ENCODE measurements around the gene OTOP2. TPM values are rescaled to one million over a fixed set of nuclear protein-coding genes. Genes with fewer than 3 reads are reported as not detected.

Gene OTOP2
- total and polyA plus RNA-seq, 9 of the 15 experiments (the other 6 are each of a cell fraction or from before 2014, with no cell fraction given), result 0.04 to 0.36 (median 0.14) TPM; not detected in 1

DNA sequence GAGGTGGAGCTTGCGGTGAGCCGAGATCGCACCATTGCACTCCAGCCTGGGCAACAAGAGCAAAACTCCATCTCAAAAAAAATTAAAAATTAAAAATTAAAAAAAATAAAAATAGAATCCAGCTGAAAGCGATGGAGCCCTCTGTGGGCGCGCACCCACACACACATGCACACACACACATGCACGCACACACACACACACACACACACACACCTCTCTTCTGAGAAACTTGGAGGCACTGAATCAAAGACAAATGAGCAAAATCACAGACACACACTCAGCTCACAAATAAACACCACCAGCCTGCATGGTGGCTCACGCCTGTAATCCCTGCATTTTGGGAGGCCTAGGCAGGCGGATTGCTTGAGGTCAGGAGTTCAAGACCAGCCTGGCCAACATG, 21.0 kb upstream of the OTOP2 start:
- no peaks in the 10 kb centered on the region for H3K9me3 ChIP-seq (replicated peaks; ENCODE audit: control insufficient read depth, insufficient read depth, low read depth, low read length)
- intact Hi-C loops (cut with micrococcal nuclease) (no loop called here), in situ Hi-C loops (cut with MboI) (no loop called here)
- ATAC-seq (no peak), DNase-seq (ENCODE audit: extremely low read depth in 1 of 4, low spot score in 3 of 4) (no peak), FAIRE-seq (no peak)
- no peak overlapping the region for H3K27ac ChIP-seq (ENCODE audit: extremely low read depth, low read depth, low read length)
- ChIA-PET POLR2A (no interaction called here), CTCF (ENCODE audit: low intra/inter-chr PET ratio) (interaction anchor here (0.6 kb wide), 1 partner anchor 85 kb away, joined by 5 read pairs; no protein-coding TSS in a partner anchor)
- no peak overlapping the region for H3K9ac ChIP-seq (ENCODE audit: insufficient read depth in 1 of 2, low read depth in 2 of 2, low read length in 2 of 2)
- H4K20me1 ChIP-seq (replicated peaks; ENCODE audit: control insufficient read depth, insufficient read depth, low read length), result 0 out of 2 replicates have a peak, but pooled peaks cover 5% of the 10 kb centered on the region
- no peaks in the 10 kb centered on the region; a peak in 1 of 5 replicates for H3K4me1 ChIP-seq (replicated peaks in 1 of 2; ENCODE audit: control insufficient read depth in 2 of 2, insufficient read depth in 2 of 2, low read length in 2 of 2)
- no peaks in the 10 kb centered on the region for H3K9me1 ChIP-seq (ENCODE audit: control insufficient read depth, insufficient read depth, low read length)
- no peak overlapping the region for H3K4me3 ChIP-seq
- no peak overlapping the region for H3K4me2 ChIP-seq (ENCODE audit: insufficient read depth, low read length)
- H2AFZ ChIP-seq (ENCODE audit: low read depth, low read length), result no peak overlapping the region
- no TSS peak for BruUV-seq (replicated peaks)
- 37% methylated on average over 9 of the region's 9 CpGs for WGBS (ENCODE audit: insufficient coverage, low coverage, missing lambda C conversion rate)
- H3K27me3 ChIP-seq (ENCODE audit: control insufficient read depth in 2 of 2, insufficient read depth in 2 of 2, low read length in 2 of 2), result peaks cover 17 to 39% of the 10 kb centered on the region in 2 experiments; a peak in 4 of 5 replicates
- TF ChIP-seq RBM22 (IDR thresholded peaks at IDR 0.05; ENCODE audit: low read depth, low read length, poor library complexity, severe bottlenecking) (no peak), AFF1 (IDR thresholded peaks at IDR 0.05; ENCODE audit: low read depth in 1 of 2, partially characterized antibody in 2 of 2) (no peak), KDM1A (IDR thresholded peaks at IDR 0.05) (peak; percentile 31 to 41; a peak in 1 of 4 replicates), AFF4 (CRISPR knock-in tag; IDR thresholded peaks at IDR 0.05) (no peak), CREB1 (IDR thresholded peaks at IDR 0.05) (no peak), CREB1 (CRISPR knock-in tag; IDR thresholded peaks at IDR 0.05) (no peak), ZNF398 (CRISPR knock-in tag; IDR thresholded peaks at IDR 0.05) (no peak)
- TF ChIP-seq, protein P1, sequence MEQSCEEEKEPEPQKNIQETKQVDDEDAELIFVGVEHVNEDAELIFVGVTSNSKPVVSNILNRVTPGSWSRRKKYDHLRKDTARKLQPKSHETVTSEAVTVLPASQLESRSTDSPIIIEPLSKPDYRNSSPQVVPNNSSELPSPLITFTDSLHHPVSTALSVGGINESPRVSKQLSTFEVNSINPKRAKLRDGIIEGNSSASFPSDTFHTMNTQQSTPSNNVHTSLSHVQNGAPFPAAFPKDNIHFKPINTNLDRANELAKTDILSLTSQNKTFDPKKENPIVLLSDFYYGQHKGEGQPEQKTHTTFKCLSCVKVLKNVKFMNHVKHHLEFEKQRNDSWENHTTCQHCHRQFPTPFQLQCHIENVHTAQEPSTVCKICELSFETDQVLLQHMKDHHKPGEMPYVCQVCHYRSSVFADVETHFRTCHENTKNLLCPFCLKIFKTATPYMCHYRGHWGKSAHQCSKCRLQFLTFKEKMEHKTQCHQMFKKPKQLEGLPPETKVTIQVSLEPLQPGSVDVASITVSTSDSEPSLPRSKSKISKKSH (CRISPR knock-in tag; IDR thresholded peaks at IDR 0.05), result no peak
- H3K79me2 ChIP-seq (ENCODE audit: control insufficient read depth, insufficient read depth, low read length), result no peaks in the 10 kb centered on the region
- H3K36me3 ChIP-seq (ENCODE audit: control insufficient read depth, insufficient read depth, low read length), result no peaks in the 10 kb centered on the region
